BLaER1 treated with 17β-estradiol and CSF1 and Interleukin-3, amounts not matched to agents 10 nM and 100 nM (cell line): ENCODE results near the gene ZNF333.

Experiments used
- H3K27ac ChIP-seq, 11 experiments: shearing (Covaris generic); formaldehyde crosslinking; 2 replicates each; pipeline ENCODE4 v1.8.1; 2022
- H3K27me3 ChIP-seq, 11 experiments: shearing (Covaris generic); formaldehyde crosslinking; 2 replicates each; pipeline ENCODE4 v1.8.1; 2022
- H3K36me3 ChIP-seq, 11 experiments: shearing (Covaris generic); formaldehyde crosslinking; 2 replicates each; pipeline ENCODE4 v1.8.1; 2022
- H3K4me1 ChIP-seq, 10 experiments: shearing (Covaris generic); formaldehyde crosslinking; 2 replicates each; pipeline ENCODE4 v1.8.1; 2022
- H3K4me2 ChIP-seq, 11 experiments: shearing (Covaris generic); formaldehyde crosslinking; 2 replicates each; pipeline ENCODE4 v1.8.1; 2022
- H3K4me3 ChIP-seq, 10 experiments: shearing (Covaris generic); formaldehyde crosslinking; 2 replicates each; pipeline ENCODE4 v1.8.1; 2022
- H3K9ac ChIP-seq, 11 experiments: shearing (Covaris generic); formaldehyde crosslinking; 2 replicates each; pipeline ENCODE4 v1.8.1; 2022
- H3K9me3 ChIP-seq, 11 experiments: shearing (Covaris generic); formaldehyde crosslinking; replicated peaks in 1 of 11; 2 replicates each; pipeline ENCODE4 v1.8.1; 2022
- H4K20me1 ChIP-seq, 11 experiments: shearing (Covaris generic); formaldehyde crosslinking; 2 replicates each; pipeline ENCODE4 v1.8.1; 2022
- Cebpa-rat ChIP-seq, 11 experiments: shearing (Covaris generic); IDR thresholded peaks; 2 replicates each; pipeline ENCODE4 v1.8.1; 2022

Gene ZNF333

DNA sequence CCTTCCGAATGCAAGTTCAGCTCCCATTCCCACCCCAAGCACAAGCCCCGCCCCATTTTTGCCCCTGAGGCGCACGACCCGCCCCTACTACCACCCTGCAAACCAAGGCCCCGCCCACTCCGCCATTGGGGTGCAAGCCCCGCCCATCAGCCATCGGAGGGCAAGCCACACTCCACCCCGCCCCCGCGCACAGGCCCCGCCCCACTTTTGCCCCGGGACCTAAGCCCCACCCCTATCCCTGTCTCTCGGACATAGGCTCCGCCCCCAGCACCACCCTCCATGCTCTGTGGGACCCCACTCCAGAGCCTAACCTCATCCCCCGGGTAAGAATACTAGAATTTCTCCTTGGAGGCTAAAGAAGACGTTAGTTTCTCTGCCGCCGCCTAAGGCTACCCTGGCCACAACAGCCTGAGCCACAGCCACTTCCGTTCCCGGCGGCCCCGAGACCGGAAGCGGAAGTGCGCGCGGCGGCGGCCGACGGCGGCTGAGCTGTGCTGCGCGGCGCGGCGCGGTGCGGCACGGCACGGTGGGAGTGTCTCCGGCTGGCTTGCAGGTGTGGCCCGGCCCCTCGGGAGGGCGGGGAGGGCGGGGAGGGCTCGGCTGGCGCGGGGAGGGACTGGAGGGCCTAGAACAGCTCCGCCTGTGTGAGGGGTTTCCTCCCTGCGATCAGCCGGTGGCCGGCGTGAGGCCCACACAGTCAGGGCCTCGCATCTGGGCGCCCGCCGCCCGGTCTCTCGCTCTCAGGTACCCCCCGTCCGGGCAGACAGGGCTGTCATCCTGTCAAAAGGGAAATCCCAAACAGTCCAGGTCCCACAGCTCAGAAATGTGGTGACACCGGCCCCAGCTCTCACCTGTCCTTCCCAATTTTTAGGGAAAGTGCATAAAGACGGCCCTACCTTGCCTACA lies at the start of gene ZNF333:
Gene ZNF333 (plus strand): TSS at position 451 of the 906 bp plus-strand sequence. CDS start 3,444 bp downstream, outside the sequence.
- Histone ChIP-seq H3K27ac (peak within 1 kb of the TSS; percentile 89 to 98 (median 96)), H3K9me3 (no peaks in the 10 kb centered on the region), H3K4me3 (peak within 1 kb of the TSS; percentile 76 to 94 (median 86)), H3K27me3 (no peaks in the 10 kb centered on the region), H3K4me2 (peak within 1 kb of the TSS; percentile 87 to 96 (median 91)), H3K4me1 (peaks cover 25 to 61% (median 41%) of the 10 kb centered on the region in 10 experiments), H4K20me1 (peaks cover 0 to 19% (median 5%) of the 10 kb centered on the region in 11 experiments; a peak in 9 of 22 replicates), H3K9ac (peak within 1 kb of the TSS; percentile 86 to 96 (median 91)), H3K36me3 (peaks cover 16 to 24% (median 21%) of the 10 kb centered on the region in 11 experiments)
- TF ChIP-seq Cebpa-rat (IDR thresholded peaks at IDR 0.05): no peak

DNA sequence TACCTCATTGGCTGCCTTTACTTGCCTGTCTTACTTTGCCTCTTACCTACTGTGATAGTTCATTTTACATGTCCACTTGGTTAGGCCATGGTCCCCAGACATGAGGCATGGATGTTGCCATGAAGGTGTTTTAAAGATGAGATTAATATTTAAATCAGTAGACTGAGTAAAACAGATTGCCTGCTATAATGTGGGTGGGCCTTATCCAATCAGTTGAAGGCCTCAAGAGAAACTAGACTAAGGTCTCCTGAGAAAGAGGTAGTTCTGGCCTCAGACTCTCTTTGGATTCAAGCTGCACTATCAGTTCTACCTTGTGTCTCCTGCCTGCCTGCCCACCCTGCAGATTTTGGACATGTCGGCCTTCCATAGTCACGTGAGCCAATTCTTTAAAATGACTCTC lies 41.3 kb upstream of the ZNF333 start:
- H3K4me2 ChIP-seq: no peak overlapping the region
- peaks cover 0 to 4% (median 0%) of the 10 kb centered on the region in 10 experiments; a peak in 3 of 20 replicates for H3K4me1 ChIP-seq
- no peaks in the 10 kb centered on the region for H4K20me1 ChIP-seq
- H3K27me3 ChIP-seq: no peaks in the 10 kb centered on the region
- no peak for TF ChIP-seq Cebpa-rat (IDR thresholded peaks at IDR 0.05)
- peaks cover 0 to 21% (median 0%) of the 10 kb centered on the region in 11 experiments; a peak in 8 of 22 replicates for H3K36me3 ChIP-seq
- H3K9ac ChIP-seq: no peak overlapping the region
- peaks cover 3 to 41% (median 18%) of the 10 kb centered on the region in 11 experiments for H3K9me3 ChIP-seq
- no peak overlapping the region for H3K4me3 ChIP-seq
- H3K27ac ChIP-seq: no peak overlapping the region

DNA sequence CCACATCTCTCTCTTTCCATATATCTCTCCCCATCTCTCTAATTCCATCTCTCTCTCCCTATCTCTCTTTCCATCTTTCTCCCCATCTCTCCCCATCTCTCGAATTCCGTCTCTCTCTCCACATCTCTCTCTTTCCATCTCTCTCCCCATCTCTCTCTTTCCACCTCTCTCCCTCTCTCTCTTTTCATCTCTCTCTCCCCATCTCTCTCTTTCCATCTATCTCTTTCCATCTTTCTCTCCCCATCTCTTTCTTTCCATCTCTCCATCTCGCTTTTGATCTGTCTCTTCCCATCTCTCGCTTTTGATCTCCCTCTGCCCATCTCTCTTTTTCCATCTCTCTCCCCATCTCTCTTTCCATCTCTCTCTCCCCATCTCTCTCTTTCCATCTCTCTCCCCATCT lies 40.8 kb upstream of the ZNF333 start:
- H3K4me3 ChIP-seq: no peak overlapping the region
- no peaks in the 10 kb centered on the region for H4K20me1 ChIP-seq
- H3K27ac ChIP-seq: no peak overlapping the region
- H3K9ac ChIP-seq: no peak overlapping the region
- peaks cover 0 to 36% (median 13%) of the 10 kb centered on the region in 11 experiments; a peak in 21 of 22 replicates for H3K9me3 ChIP-seq
- H3K27me3 ChIP-seq: no peaks in the 10 kb centered on the region
- peaks cover 0 to 4% (median 0%) of the 10 kb centered on the region in 10 experiments; a peak in 3 of 20 replicates for H3K4me1 ChIP-seq
- TF ChIP-seq Cebpa-rat (IDR thresholded peaks at IDR 0.05): no peak
- H3K4me2 ChIP-seq: no peak overlapping the region
- H3K36me3 ChIP-seq: peaks cover 0 to 19% (median 0%) of the 10 kb centered on the region in 11 experiments; a peak in 5 of 22 replicates

DNA sequence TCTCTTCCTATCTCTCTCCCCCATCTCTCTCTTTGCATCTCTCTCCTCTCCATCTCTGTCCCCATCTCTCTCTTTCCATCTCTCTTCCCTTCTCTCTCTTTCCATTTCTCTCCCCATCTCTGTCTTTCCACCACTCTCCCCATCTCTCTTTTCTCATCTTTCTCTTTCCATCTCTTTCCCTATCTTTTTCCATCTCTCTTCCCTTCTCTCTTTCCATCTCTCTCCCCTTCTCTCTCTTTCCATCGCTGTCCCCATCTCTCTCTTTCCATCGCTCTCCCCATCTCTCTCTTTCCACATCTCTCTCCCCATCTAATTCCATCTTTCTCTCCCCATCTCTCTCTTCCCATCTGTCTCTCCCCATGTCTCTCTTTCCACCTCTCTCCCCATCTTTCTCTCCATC lies 39.7 kb upstream of the ZNF333 start:
- H3K4me1 ChIP-seq: peaks cover 0 to 4% (median 0%) of the 10 kb centered on the region in 10 experiments; a peak in 6 of 20 replicates
- H3K9ac ChIP-seq: no peak overlapping the region
- H3K9me3 ChIP-seq: peaks cover 0 to 28% (median 5%) of the 10 kb centered on the region in 11 experiments; a peak in 14 of 22 replicates
- no peak for TF ChIP-seq Cebpa-rat (IDR thresholded peaks at IDR 0.05)
- peaks cover 0 to 12% (median 0%) of the 10 kb centered on the region in 11 experiments; a peak in 2 of 22 replicates for H3K36me3 ChIP-seq
- no peak overlapping the region for H3K4me3 ChIP-seq
- no peaks in the 10 kb centered on the region for H3K27me3 ChIP-seq
- H3K4me2 ChIP-seq: no peak overlapping the region
- no peak overlapping the region for H3K27ac ChIP-seq
- H4K20me1 ChIP-seq: no peaks in the 10 kb centered on the region

DNA sequence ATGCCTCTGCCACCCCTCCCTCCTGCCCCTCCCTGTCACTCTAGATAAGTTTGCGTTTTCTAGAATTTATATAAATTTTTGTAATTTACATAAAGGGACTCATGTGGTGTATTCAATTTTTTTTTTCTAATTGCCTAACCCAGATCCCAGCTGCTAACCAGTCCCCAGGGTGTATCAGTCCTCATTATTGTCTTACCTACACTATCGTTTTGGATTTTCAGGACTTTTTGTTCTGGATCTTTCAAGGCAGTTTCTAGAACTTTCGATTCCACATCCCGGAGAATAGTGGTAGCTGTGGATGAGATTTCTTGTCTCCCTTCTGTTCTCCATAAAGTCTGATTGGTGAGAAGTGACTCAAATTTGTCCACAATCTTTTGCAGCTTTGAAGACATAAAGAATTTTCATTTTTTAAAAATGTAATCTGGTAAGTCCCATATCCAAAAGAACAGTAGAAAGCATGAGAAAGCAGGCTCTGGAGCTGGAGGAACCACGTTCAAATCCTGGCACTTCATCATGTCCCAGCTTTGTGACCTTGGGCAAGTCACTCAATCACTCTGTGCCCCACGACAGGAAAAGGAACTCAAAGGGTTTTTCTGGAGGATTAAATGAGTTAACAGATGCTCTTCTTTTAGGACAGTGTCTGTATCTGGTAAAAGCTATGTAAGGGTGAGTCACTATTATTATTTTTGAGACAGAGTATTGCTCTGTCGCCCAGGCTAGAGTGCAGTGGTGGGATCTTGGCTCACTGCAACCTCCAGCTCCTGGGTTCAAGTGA lies 34.9 kb upstream of the ZNF333 start:
- no peaks in the 10 kb centered on the region; a peak in 1 of 22 replicates for H3K9me3 ChIP-seq
- no peaks in the 10 kb centered on the region for H3K27me3 ChIP-seq
- TF ChIP-seq Cebpa-rat (IDR thresholded peaks at IDR 0.05): no peak
- peak overlapping the region in 1 of 11 experiments; percentile 20; a peak in 1 of 22 replicates for H3K4me2 ChIP-seq
- H3K4me1 ChIP-seq: peaks cover 0 to 17% (median 1%) of the 10 kb centered on the region in 10 experiments; a peak in 8 of 20 replicates
- no peaks in the 10 kb centered on the region for H3K36me3 ChIP-seq
- no peak overlapping the region for H3K4me3 ChIP-seq
- H3K27ac ChIP-seq: no peak overlapping the region
- no peaks in the 10 kb centered on the region for H4K20me1 ChIP-seq
- no peak overlapping the region for H3K9ac ChIP-seq

DNA sequence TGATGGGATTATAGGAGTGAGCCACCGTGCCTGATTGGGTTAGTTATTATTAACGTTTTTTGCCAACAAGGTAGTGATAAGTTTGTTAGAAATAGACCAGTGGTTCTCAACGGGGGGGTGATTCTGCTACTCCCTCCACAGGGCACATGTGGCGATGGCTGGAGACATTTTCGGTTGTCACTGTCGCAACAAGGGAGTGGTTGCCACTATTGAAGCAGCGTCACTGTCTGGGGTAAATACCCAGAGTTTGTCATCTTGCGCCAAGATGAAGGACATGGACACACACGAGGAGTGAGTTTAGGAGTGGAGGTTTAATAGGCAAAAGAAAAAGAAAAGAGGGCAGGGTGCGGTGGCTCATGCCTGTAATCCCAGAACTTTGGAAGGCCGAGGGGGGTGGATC lies 34.1 kb upstream of the ZNF333 start:
- 0 out of 22 replicates have a peak overlapping the region, but pooled peaks of 1 of the 11 experiments have one; percentile 20 for H3K4me2 ChIP-seq
- no peak overlapping the region for H3K27ac ChIP-seq
- H3K4me3 ChIP-seq: no peak overlapping the region
- no peaks in the 10 kb centered on the region for H3K9me3 ChIP-seq
- H3K9ac ChIP-seq: no peak overlapping the region
- H3K27me3 ChIP-seq: no peaks in the 10 kb centered on the region
- no peaks in the 10 kb centered on the region for H4K20me1 ChIP-seq
- no peaks in the 10 kb centered on the region for H3K36me3 ChIP-seq
- no peak for TF ChIP-seq Cebpa-rat (IDR thresholded peaks at IDR 0.05)
- peaks cover 0 to 25% (median 6%) of the 10 kb centered on the region in 10 experiments; a peak in 13 of 20 replicates for H3K4me1 ChIP-seq

DNA sequence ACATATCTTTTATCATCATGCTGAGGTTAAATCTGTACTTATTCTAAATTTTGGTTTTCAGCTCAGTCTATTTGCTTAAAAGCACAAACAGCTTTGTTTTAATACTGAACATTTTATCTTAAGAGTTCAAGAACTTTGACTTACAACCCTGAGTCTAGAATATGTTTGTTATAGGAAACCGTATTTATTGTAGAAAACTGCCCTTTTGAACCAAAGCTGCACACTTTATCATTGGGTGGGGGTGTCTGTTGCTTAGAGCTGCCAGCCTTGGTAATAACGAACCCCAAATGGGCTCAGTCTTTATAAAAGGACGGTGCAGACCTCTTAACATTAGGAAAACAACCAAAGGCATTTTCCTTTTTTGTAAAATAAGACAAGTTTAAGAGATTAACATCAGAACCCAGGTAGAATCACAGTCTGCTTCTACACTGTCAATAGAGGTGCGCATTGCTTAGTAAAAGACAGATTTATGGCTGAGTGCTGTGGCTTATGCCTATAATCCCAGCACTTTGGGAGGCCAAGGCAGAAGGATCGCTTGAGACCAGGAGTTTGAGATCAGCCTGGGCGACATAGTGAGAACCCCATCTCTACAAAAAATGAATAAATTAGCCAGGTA lies 29.9 kb upstream of the ZNF333 start:
- Histone ChIP-seq H3K4me2 (peak overlapping the region in 6 of 11 experiments; percentile 47 to 76 (median 65); a peak in 10 of 22 replicates), H4K20me1 (no peaks in the 10 kb centered on the region), H3K9me3 (no peaks in the 10 kb centered on the region), H3K36me3 (no peaks in the 10 kb centered on the region), H3K27me3 (no peaks in the 10 kb centered on the region), H3K27ac (no peak overlapping the region), H3K9ac (no peak overlapping the region), H3K4me3 (no peak overlapping the region), H3K4me1 (peaks cover 0 to 63% (median 29%) of the 10 kb centered on the region in 10 experiments; a peak in 16 of 20 replicates)
- no peak for TF ChIP-seq Cebpa-rat (IDR thresholded peaks at IDR 0.05)

DNA sequence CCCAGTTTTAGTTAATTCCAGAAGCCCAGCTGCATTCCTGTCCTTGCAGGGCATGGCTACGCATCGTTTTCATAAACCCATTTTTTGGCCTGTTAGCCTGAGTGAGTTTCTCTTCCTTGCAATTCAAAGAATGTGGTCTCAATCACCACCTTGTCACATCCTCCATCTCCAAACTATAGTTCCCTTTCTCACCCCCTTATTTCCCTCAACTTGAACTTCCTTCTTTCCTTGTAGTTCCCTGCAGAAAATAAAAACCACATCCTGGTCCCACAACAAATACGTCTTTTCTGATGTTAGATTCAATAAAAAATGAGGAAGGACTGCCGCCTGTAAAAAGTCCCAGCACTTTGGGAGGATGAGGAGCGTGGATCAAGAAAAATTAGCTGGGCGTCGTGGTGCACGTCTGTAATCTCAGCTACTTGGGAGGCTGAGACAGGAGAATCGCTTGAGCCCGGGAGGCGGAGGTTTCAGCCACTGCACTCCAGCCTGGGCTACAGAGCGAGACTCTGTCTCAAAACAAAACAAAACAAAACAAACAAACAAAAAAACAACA lies 28.4 kb upstream of the ZNF333 start:
- Histone ChIP-seq H3K27ac (peak overlapping the region in 8 of 11 experiments; percentile 53 to 74 (median 66); a peak in 15 of 22 replicates), H4K20me1 (no peaks in the 10 kb centered on the region), H3K27me3 (no peaks in the 10 kb centered on the region), H3K4me2 (peak overlapping the region in 9 of 11 experiments; percentile 7 to 76 (median 59); a peak in 16 of 22 replicates), H3K4me1 (peaks cover 0 to 59% (median 29%) of the 10 kb centered on the region in 10 experiments; a peak in 16 of 20 replicates), H3K36me3 (no peaks in the 10 kb centered on the region), H3K9ac (peak overlapping the region in 6 of 11 experiments; percentile 7 to 55 (median 29); a peak in 5 of 22 replicates), H3K4me3 (no peak overlapping the region), H3K9me3 (no peaks in the 10 kb centered on the region)
- no peak for TF ChIP-seq Cebpa-rat (IDR thresholded peaks at IDR 0.05)
